DND-41 (cell line): Measurements from ENCODE around the gene CLIC5.

ENCODE experiments used
- ATAC-seq: fragments of 200-7000 bp; cut with Tn5 transposase; 3 replicates; pipeline ENCODE4 v1.9.1; 2021; ENCODE audit warnings: low read depth; ENCODE audit not compliant: insufficient read depth
- DNase-seq: peaks from one replicate; pipeline ENCODE4 v3.0.0-alpha.2; 2020
- H2AFZ ChIP-seq: 2 replicates; pipeline ENCODE4 v1.6.0; 2012; ENCODE audit warnings: low read depth, low read length
- H3K27ac ChIP-seq: 2 replicates; pipeline ENCODE4 v1.5.1; 2012; ENCODE audit warnings: low read length, inconsistent platforms
- H3K27me3 ChIP-seq: fragments of 200-600 bp; sonication (generic); 2 replicates; pipeline ENCODE4 v1.6.0; 2012; ENCODE audit warnings: low read length, mild to moderate bottlenecking, inconsistent platforms; ENCODE audit not compliant: insufficient read depth, poor library complexity
- H3K36me3 ChIP-seq: 2 replicates; pipeline ENCODE4 v1.5.1; 2012; ENCODE audit warnings: low read length, inconsistent platforms; ENCODE audit not compliant: insufficient read depth
- H3K4me1 ChIP-seq: 2 replicates; pipeline ENCODE4 v1.5.1; 2012; ENCODE audit warnings: mild to moderate bottlenecking, low read length; ENCODE audit not compliant: insufficient read depth
- H3K4me2 ChIP-seq: 2 replicates; pipeline ENCODE4 v1.6.0; 2012; ENCODE audit warnings: mild to moderate bottlenecking, moderate library complexity, low read length, inconsistent platforms; ENCODE audit not compliant: insufficient read depth
- H3K4me3 ChIP-seq, 2 experiments: fragments of 200-600 bp in 1 of 2; shearing (Covaris generic) in 1 of 2; 2 replicates each; pipeline ENCODE4 v1.5.1; 2012 to 2016; ENCODE audit warnings: inconsistent platforms in 2 of 2, low read length in 2 of 2, mild to moderate bottlenecking in 2 of 2, low read depth in 1 of 2, moderate library complexity in 1 of 2
- H3K79me2 ChIP-seq: 2 replicates; pipeline ENCODE4 v1.6.0; 2012; ENCODE audit warnings: low read length, inconsistent platforms; ENCODE audit not compliant: insufficient read depth
- H3K9ac ChIP-seq: 2 replicates; pipeline ENCODE4 v1.6.0; 2012; ENCODE audit warnings: low read depth, mild to moderate bottlenecking, inconsistent platforms, low read length, moderate library complexity
- H3K9me3 ChIP-seq: 2 replicates; pipeline ENCODE4 v1.5.1; 2012; ENCODE audit warnings: low read length, moderate library complexity, mild to moderate bottlenecking, inconsistent platforms; ENCODE audit not compliant: insufficient read depth, severe bottlenecking
- H4K20me1 ChIP-seq: 2 replicates; pipeline ENCODE4 v1.6.0; 2012; ENCODE audit warnings: low read length; ENCODE audit not compliant: insufficient read depth
- EZH2 ChIP-seq: IDR thresholded peaks from 3 replicates; pipeline ENCODE4 v1.6.1; 2012; ENCODE audit warnings: borderline replicate concordance, low read depth, mild to moderate bottlenecking, moderate library complexity, low read length, inconsistent platforms; ENCODE audit not compliant: severe bottlenecking
- TF ChIP-seq, protein P1 (sequence below): IDR thresholded peaks from 2 replicates; pipeline ENCODE4 v1.5.1; 2012; ENCODE audit warnings: borderline replicate concordance, low read length, moderate library complexity, mild to moderate bottlenecking; ENCODE audit not compliant: poor library complexity, severe bottlenecking; ENCODE audit errors: extremely low read depth

The CLIC5 gene

DNA sequence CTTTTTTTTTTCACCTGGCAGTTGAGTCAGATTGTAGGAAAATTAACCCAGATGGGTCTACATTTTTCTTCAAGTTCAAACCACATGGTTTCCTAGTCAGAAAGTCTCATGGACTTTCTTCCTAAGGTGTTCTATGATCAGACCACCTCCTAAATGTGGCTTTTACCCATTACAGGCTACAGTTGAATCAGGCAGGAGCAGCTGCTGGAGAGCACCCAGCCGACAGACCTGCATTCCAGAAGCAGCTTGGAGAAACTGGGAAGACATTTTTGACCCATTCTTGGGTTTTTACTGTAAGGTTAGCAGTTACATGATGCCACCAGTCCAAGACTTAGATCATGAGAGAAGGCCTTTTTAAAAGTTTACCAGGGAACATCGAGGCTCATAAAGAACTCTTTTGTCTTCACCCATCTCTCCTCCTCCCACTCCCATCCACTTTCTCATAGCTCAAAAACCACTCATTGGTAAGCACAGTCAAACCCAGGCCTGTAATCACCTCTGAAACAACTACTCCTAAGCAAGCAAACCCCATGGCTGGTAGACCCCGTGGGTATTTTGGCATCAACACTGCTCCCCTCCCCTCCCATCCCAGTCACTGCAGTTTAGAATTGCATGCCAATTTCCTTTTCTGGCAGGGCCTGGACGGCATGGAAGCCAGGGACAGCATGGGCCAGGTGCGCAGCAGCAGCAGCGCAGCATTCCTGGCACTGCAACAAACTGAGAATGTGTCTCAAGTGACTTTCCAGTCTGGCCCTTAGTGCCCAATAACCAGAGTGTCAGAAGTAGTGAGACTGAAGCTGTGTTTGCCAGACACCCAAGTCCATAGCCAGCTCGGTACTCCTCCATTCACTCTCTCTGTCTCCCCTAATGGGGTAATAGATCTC, 113.7 kb downstream of the CLIC5 start:
- H3K9ac ChIP-seq: no peak overlapping the region
- H3K27me3 ChIP-seq: no peaks in the 10 kb centered on the region
- no peaks in the 10 kb centered on the region for H3K4me1 ChIP-seq
- no peaks in the 10 kb centered on the region for H3K79me2 ChIP-seq
- no peak overlapping the region for H3K4me3 ChIP-seq
- TF ChIP-seq, protein P1, sequence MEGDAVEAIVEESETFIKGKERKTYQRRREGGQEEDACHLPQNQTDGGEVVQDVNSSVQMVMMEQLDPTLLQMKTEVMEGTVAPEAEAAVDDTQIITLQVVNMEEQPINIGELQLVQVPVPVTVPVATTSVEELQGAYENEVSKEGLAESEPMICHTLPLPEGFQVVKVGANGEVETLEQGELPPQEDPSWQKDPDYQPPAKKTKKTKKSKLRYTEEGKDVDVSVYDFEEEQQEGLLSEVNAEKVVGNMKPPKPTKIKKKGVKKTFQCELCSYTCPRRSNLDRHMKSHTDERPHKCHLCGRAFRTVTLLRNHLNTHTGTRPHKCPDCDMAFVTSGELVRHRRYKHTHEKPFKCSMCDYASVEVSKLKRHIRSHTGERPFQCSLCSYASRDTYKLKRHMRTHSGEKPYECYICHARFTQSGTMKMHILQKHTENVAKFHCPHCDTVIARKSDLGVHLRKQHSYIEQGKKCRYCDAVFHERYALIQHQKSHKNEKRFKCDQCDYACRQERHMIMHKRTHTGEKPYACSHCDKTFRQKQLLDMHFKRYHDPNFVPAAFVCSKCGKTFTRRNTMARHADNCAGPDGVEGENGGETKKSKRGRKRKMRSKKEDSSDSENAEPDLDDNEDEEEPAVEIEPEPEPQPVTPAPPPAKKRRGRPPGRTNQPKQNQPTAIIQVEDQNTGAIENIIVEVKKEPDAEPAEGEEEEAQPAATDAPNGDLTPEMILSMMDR: no peak
- TF ChIP-seq EZH2: no peak
- no peak overlapping the region for H3K27ac ChIP-seq
- ATAC-seq: no peak
- no peak overlapping the region for H3K4me2 ChIP-seq
- H4K20me1 ChIP-seq: no peaks in the 10 kb centered on the region
- DNase-seq: no peak
- no peaks in the 10 kb centered on the region for H3K36me3 ChIP-seq
- H2AFZ ChIP-seq: no peak overlapping the region
- H3K9me3 ChIP-seq: no peaks in the 10 kb centered on the region

DNA sequence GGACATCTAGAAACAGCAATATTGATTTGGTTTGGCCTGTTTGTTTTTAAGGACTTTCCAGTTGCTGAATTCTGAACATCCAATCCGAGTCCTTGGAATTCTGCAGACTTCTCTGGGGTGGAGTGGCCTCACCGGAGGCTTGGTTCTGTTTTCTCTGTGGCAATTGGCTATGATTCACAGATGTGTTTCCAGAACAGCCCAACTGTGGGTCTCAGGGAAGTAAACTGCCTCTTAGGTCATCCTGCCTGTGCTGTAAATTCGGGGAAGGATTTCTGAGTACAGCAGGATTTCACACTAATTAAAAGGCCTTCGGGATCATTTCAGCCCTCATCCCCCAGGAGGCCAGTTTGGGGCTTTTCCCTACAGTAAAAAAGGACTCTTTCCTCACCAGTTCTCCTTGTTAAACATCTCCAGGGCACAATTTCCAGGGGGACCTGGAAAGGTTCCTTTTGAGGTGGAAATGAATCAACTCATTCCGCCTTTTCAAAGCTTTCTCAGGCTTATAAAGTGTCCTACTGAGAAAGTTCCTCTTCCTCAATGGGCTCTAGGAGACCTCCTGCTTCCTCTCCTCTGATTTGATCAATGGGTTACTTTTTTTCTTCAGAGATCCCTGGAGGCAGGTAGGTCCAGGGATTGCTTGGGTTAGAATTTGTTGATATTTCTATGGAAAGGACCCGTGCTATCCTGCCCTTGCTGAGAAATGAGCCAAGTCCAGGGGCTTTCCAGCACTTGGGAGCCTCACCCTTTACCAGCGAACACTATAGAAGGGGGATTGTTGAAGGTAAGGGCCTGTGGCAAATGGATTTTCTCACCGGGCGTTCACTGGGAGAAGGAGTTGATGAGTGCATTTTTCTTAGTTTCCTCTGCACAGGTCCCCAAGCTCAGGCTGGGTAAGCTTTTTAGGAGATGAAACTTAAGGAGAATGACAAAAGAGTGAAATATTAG, 114.6 kb downstream of the CLIC5 start:
- Histone ChIP-seq H3K9ac (no peak overlapping the region), H2AFZ (no peak overlapping the region), H3K36me3 (no peaks in the 10 kb centered on the region), H3K27me3 (no peaks in the 10 kb centered on the region), H4K20me1 (no peaks in the 10 kb centered on the region), H3K4me2 (no peak overlapping the region), H3K79me2 (no peaks in the 10 kb centered on the region), H3K4me1 (no peaks in the 10 kb centered on the region), H3K9me3 (no peaks in the 10 kb centered on the region), H3K27ac (no peak overlapping the region), H3K4me3 (no peak overlapping the region)
- DNase-seq (no peak), ATAC-seq (no peak)
- no peak for TF ChIP-seq EZH2
- TF ChIP-seq, protein P1: no peak

DNA sequence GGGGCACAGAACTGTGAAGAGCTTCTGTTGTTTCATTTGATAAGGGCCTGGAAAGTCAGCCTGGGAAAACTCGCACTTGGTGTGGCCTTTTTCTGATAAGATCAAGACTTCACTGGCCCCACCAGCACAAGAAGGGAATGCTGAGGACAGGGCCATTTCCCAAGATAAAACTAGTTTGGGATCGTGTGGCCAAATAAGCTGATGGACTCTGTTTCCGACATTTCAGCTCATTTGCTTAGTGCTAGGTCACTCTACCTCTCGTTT, 116.0 kb downstream of the CLIC5 start:
- no peak overlapping the region for H3K9ac ChIP-seq
- H3K27ac ChIP-seq: no peak overlapping the region
- no peak overlapping the region for H3K4me3 ChIP-seq
- no peaks in the 10 kb centered on the region for H3K4me1 ChIP-seq
- H3K36me3 ChIP-seq: no peaks in the 10 kb centered on the region
- no peaks in the 10 kb centered on the region for H3K9me3 ChIP-seq
- no peak overlapping the region for H3K4me2 ChIP-seq
- no peak overlapping the region for H2AFZ ChIP-seq
- H3K79me2 ChIP-seq: no peaks in the 10 kb centered on the region
- no peaks in the 10 kb centered on the region for H3K27me3 ChIP-seq
- no peaks in the 10 kb centered on the region for H4K20me1 ChIP-seq
- no peak for ATAC-seq
- TF ChIP-seq, protein P1: no peak
- DNase-seq: no peak
